C4-2B (cell line): ENCODE measurements around the gene SPATA16.

Experiments used
- H3K27ac ChIP-seq: fragments of 450-650 bp; 2 replicates; pipeline ENCODE4 v1.5.1; 2017
- ZFX ChIP-seq: fragments of 450-650 bp; IDR thresholded peaks from 2 replicates; pipeline ENCODE4 v1.6.1; 2017
- TF ChIP-seq, protein P1 (sequence below): fragments of 450-650 bp; conservative IDR thresholded peaks from 2 replicates; pipeline ENCODE4 v1.5.1; 2017; ENCODE audit warnings: mild to moderate bottlenecking

Gene SPATA16

DNA sequence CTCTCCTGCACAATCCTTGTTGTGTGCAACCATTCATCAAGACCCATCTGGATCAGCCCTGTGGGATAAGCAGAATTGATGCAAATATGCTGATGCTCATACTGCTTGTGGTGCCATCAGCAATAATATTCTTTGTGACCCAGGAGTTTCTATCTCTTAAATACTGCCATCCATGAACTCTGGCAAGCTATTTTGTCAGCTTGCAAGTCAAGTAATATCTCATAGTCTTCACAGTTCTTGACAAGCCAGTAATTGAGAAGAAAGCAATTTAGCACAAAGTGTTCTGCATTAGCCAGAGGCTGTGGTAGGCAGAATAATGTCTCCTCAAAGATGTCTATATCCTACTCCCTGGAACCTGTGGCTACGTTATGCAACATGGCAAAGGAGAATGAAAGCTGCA is 49.0 kb downstream of the SPATA16 start:
- no peak for TF ChIP-seq ZFX
- TF ChIP-seq, protein P1, sequence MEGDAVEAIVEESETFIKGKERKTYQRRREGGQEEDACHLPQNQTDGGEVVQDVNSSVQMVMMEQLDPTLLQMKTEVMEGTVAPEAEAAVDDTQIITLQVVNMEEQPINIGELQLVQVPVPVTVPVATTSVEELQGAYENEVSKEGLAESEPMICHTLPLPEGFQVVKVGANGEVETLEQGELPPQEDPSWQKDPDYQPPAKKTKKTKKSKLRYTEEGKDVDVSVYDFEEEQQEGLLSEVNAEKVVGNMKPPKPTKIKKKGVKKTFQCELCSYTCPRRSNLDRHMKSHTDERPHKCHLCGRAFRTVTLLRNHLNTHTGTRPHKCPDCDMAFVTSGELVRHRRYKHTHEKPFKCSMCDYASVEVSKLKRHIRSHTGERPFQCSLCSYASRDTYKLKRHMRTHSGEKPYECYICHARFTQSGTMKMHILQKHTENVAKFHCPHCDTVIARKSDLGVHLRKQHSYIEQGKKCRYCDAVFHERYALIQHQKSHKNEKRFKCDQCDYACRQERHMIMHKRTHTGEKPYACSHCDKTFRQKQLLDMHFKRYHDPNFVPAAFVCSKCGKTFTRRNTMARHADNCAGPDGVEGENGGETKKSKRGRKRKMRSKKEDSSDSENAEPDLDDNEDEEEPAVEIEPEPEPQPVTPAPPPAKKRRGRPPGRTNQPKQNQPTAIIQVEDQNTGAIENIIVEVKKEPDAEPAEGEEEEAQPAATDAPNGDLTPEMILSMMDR = no peak
- no peak overlapping the region for H3K27ac ChIP-seq

DNA sequence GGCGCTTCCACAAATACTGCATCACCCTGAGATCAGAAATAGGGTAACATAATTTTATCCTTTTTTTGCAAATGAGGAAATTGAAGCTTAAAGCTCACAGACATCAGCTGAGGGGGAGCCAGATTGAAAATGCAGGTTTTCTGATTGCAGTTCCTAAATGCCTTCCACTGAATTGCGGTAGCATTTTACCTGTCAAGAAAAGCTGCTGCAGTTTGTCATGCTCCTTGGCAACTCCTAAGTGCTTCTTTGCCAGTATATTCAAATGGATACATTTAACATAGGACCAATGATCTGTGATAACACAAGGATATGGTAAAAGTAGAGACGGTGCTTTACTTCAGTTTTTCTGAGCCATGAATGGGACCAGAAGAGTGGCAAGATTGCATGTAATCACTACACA is 50.5 kb downstream of the SPATA16 start:
- TF ChIP-seq, protein P1 = no peak
- TF ChIP-seq ZFX = no peak
- H3K27ac ChIP-seq = no peak overlapping the region

DNA sequence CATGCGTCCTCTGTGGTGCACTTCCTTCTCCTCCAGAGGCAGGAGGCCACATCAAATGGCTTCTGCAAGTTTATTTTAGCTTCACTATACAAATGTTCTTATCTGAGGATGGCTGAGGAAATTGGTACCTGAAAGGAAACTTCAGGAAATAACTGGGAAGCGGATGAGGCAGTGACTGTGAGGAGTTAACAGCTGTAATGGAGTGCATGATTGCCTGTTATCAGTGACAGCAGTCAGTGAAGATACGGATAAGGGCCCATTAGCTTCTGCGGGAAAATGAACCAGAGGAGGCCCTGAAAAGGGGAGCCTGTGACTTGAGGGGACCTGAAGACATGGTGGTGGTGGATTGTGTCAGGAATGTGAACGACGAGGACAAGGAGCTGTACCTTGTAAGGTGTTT is 51.8 kb downstream of the SPATA16 start:
- TF ChIP-seq ZFX = no peak
- TF ChIP-seq, protein P1 = no peak
- no peak overlapping the region for H3K27ac ChIP-seq

DNA sequence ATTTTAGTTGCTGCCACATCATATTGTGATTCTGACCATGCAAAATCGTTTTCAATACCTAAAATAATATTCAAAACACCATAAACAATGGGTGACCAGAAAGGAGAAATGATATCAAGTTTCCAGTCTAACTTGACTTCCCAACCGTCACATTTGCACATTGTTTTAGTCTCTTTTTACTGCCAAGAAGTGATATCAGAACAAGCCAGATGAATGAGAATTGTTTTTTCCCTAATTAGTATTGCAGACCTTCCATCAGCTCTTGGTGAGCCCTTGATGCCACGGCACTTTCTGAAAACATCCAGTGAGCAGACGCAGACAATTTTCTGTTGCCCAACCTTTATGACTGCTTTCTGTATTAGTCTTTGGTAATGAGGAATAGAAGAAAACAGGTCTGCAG is 62.5 kb downstream of the SPATA16 start:
- no peak overlapping the region for H3K27ac ChIP-seq
- TF ChIP-seq, protein P1 = no peak
- no peak for TF ChIP-seq ZFX

DNA sequence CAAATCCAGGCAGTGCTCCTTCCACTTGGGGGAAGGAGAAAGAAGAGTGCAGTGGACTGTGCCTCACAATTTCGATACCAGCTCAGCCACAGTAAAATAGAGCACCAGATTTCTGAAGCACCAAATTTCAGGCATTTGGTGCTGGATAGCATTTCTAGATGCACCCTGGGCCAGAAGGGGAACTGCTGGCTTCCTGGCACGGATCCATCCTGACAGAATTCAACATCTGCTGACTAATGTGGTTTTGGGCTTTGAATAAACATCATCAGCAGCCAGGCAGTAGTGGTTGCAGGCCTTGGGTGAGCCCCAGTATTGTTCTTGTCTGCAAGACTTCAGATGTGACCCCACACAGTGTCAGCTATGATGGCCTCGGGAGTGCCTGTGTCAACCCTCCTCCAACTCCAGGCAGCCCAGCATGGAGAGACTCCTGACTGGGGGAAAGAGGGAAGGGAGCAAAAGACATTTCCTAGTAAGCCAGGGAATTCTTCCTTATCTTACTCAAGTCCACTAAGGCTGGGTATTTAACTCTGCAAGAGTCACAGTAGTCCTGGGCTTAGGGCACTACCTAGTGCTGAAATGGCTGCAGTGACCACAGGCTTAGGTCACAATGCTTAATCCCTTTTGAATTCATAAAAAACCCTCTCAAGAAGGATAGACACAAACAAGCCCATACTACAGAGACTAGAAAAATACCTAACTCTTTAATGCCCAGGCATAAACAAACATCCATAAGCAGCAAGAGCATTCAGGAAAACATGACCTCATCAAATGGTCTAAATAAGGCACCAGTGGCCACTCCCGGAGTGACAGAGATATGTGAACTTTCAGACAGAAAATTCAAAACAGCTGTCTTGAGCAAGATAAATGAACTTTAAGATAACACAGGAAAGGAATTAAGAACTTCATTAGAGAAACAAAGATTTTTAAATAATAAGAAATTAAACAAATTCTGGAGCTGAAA is 74.7 kb downstream of the SPATA16 start:
- no peak overlapping the region for H3K27ac ChIP-seq
- no peak for TF ChIP-seq ZFX
- TF ChIP-seq, protein P1 = no peak

DNA sequence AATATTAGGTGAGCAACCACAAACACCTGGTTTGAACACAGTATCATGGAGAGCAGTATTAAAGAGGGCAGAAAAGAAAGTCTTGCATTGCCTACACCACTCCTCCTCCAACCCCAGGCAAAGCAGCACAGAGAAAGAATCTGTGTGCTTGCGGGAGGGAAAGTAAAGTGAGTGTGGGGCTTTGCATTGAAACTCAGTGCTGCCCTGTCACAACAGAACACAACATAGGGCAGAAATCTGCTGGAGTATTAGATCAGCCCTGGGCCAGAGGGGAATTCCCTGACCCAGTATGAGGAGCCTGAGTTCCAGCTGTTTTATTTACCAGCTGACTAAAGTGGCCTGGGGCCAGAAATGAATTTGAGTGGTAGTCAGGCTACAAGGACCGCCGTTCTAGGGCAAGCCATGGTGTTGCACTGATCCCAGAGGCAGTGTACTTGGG is 75.5 kb downstream of the SPATA16 start:
- TF ChIP-seq ZFX = no peak
- TF ChIP-seq, protein P1 = no peak
- H3K27ac ChIP-seq = no peak overlapping the region

DNA sequence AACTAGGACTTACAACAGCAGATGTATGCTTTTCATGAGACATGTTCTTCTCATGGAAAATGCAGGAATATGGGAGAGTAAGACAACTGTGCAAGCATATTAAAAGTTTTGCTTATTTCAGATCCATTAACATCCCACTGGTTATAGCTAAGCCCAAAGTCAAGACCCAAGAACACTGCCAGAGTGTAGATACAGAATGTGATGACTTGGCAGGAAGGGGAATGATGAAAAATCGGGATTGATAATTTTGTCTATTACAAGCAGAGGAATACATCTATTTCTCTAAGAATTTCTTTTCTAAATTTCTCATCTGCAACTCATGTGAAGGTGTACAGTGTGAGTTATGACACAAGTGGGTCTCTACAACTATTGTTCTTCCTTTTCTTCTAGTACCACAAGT is 76.4 kb downstream of the SPATA16 start:
- no peak for TF ChIP-seq ZFX
- TF ChIP-seq, protein P1 = no peak
- no peak overlapping the region for H3K27ac ChIP-seq
